K562 (cell line): Measurements from ENCODE around the gene MLYCD.
A peak's percentile ranks its signal among the peaks of the same experiment; 100 is the strongest.

Source experiments
- CTCF ChIP-seq, 3 experiments: IDR thresholded peaks in 2 of 3; conservative IDR thresholded peaks in 1 of 3; 2 replicates each; pipeline ENCODE4 v1.5.1; 2011 to 2012; ENCODE audit warnings: low read length in 3 of 3, mild to moderate bottlenecking in 3 of 3, control low read depth in 2 of 3, improper control_type of control experiment in 1 of 3, inconsistent platforms in 1 of 3, low read depth in 1 of 3, mixed read lengths in 1 of 3, moderate library complexity in 1 of 3; ENCODE audit not compliant: insufficient read depth in 2 of 3
- IRF1 ChIP-seq: sonication (generic); formaldehyde crosslinking; IDR thresholded peaks from 2 replicates; pipeline ENCODE4 v1.8.0; 2022; ENCODE audit warnings: missing genetic modification reagents, mild to moderate bottlenecking, borderline replicate concordance
- PHB2 ChIP-seq: fragments of 450-650 bp; IDR thresholded peaks from 2 replicates; pipeline ENCODE4 v1.6.1; 2017; ENCODE audit warnings: low read depth
- SAFB ChIP-seq: fragments of 200-400 bp; formaldehyde crosslinking; IDR thresholded peaks from 2 replicates; pipeline ENCODE4 v1.6.1; 2017; ENCODE audit warnings: low read depth, low read length, borderline replicate concordance
- ZFX ChIP-seq: sonication (generic); formaldehyde crosslinking; IDR thresholded peaks from 2 replicates; pipeline ENCODE4 v1.8.0; 2022; ENCODE audit warnings: mild to moderate bottlenecking, missing genetic modification reagents, moderate library complexity
- TF ChIP-seq, protein P1 (sequence below), 2 experiments: fragments of 450-650 bp; IDR thresholded peaks; 2 replicates each; pipeline ENCODE4 v1.6.1; 2018; ENCODE audit warnings: mild to moderate bottlenecking in 2 of 2, low read depth in 1 of 2; ENCODE audit not compliant: partially characterized antibody in 2 of 2

DNA sequence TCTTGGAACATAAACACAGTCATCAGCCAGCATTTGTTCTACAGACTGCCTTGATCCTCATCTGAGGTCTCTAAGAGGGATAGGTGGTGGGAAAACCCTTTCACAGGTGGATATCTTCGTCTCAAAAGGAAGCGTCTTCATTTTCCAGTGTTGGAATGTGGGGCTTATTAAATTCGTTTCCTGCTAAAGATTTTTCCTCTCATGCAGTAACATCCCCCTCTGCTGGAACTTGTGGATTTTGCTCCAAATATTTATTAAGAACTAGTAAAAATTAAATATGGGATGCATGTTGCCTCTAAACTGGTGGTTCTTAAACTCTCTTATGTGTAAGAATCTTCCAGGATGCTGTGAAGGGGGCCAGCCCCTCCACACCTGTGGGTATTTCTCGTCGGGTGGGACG lies 20.1 kb upstream of the MLYCD start:
- no peak for TF ChIP-seq SAFB
- TF ChIP-seq, protein P1, sequence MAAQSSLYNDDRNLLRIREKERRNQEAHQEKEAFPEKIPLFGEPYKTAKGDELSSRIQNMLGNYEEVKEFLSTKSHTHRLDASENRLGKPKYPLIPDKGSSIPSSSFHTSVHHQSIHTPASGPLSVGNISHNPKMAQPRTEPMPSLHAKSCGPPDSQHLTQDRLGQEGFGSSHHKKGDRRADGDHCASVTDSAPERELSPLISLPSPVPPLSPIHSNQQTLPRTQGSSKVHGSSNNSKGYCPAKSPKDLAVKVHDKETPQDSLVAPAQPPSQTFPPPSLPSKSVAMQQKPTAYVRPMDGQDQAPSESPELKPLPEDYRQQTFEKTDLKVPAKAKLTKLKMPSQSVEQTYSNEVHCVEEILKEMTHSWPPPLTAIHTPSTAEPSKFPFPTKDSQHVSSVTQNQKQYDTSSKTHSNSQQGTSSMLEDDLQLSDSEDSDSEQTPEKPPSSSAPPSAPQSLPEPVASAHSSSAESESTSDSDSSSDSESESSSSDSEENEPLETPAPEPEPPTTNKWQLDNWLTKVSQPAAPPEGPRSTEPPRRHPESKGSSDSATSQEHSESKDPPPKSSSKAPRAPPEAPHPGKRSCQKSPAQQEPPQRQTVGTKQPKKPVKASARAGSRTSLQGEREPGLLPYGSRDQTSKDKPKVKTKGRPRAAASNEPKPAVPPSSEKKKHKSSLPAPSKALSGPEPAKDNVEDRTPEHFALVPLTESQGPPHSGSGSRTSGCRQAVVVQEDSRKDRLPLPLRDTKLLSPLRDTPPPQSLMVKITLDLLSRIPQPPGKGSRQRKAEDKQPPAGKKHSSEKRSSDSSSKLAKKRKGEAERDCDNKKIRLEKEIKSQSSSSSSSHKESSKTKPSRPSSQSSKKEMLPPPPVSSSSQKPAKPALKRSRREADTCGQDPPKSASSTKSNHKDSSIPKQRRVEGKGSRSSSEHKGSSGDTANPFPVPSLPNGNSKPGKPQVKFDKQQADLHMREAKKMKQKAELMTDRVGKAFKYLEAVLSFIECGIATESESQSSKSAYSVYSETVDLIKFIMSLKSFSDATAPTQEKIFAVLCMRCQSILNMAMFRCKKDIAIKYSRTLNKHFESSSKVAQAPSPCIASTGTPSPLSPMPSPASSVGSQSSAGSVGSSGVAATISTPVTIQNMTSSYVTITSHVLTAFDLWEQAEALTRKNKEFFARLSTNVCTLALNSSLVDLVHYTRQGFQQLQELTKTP (IDR thresholded peaks at IDR 0.05; ENCODE audit: low read depth in 1 of 2, partially characterized antibody in 2 of 2) = no peak
- no peak for TF ChIP-seq ZFX (CRISPR knock-in tag)
- no peak for TF ChIP-seq IRF1 (CRISPR knock-in tag)
- TF ChIP-seq CTCF (IDR thresholded peaks at IDR 0.05 in 2 of 3, conservative IDR thresholded peaks at IDR 0.05 in 1 of 3; ENCODE audit: insufficient read depth in 2 of 3, low read depth in 1 of 3, low read length in 3 of 3) = peak; percentile 47 to 83 (median 55); a peak in 5 of 6 replicates
- TF ChIP-seq PHB2 = no peak
